ENCODE results near the gene OR52N5.

Gene OR52N5

DNA sequence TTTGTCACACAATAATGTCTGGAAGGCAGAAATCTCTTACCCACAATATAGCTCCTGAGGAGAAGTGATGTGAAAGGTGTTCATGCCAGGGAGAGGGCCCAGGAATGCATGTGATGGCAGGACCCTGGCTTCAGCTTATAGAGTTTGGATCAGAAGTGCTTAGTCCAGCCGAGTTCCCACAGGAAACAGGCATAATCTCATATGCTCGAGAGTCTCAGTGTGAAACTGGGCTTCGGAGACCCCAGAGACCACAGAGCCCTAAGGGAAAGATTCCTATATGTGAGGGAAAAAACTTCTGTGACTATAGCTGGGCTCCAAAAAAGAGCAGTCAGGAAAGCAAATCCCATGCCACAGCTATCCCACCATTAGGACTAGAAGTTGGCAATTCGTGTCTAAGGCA, at the start of gene OR52N5:
Gene OR52N5 (minus strand): TSS at position 101 of the 400 bp plus-strand sequence. CDS start 4,721 bp downstream, outside the sequence.
- H3K27ac Mint-ChIP-seq = no peak within 1 kb of the TSS

DNA sequence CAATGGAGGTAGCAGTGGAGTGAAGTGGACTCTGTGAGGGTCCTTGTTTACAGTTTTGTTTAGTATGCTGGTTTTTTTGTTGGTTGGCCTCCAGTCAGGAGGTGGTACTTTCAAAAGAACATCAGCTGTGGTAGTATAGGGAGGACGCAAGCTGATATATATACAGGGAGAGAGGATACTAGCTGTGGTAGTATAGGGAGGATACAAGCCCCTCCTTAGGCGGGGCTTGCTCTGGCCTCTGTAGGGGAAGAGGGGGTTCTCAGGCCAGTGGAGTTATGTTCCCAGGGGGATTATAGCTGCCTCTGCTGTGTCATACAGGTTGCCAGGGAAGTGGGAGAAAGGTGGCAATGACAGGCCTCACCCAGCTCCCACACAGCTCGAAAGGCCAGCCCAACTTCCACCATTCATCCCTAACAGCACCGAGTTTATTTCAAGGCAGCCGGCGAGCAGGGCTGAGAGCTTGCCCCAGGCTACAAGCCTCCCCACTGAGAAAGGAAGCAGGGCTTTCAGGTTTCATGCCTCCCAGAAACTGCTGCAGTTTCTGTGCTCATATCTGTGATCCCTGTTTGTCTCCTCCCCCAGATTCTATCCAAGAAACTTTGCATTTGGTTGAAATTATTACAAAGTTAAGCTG, 48.2 kb upstream of the OR52N5 start:
- Mint-ChIP-seq H3K9me3 (no peaks in the 10 kb centered on the region), H3K27ac (no peak overlapping the region), H3K27me3 (ENCODE audit: low read depth) (peaks cover 8% of the 10 kb centered on the region), H3K36me3 (ENCODE audit: low read depth) (no peaks in the 10 kb centered on the region), H3K4me3 (no peak overlapping the region), H3K4me1 (ENCODE audit: low read depth) (no peaks in the 10 kb centered on the region)

More for the DNA sequence above, at the start of gene OR52N5:
- H3K9me3 Mint-ChIP-seq = no peaks in the 10 kb centered on the region
- peaks cover 5% of the 10 kb centered on the region for H3K27me3 Mint-ChIP-seq (ENCODE audit: low read depth)
- no peaks in the 10 kb centered on the region for H3K4me1 Mint-ChIP-seq (ENCODE audit: low read depth)
- H3K4me3 Mint-ChIP-seq = no peak within 1 kb of the TSS
- H3K36me3 Mint-ChIP-seq (ENCODE audit: low read depth) = no peaks in the 10 kb centered on the region

GRCh38 chr11:5818245-5818886, 35.2 kb upstream of the OR52N5 start:
- peaks cover 7% of the 10 kb centered on the region for H3K4me1 Mint-ChIP-seq (ENCODE audit: low read depth)
- no peaks in the 10 kb centered on the region for H3K9me3 Mint-ChIP-seq
- H3K36me3 Mint-ChIP-seq (ENCODE audit: low read depth) = no peaks in the 10 kb centered on the region
- H3K27me3 Mint-ChIP-seq (ENCODE audit: low read depth) = no peaks in the 10 kb centered on the region
- peak overlapping the region; percentile 64 for H3K27ac Mint-ChIP-seq
- peak overlapping the region; percentile 72 for H3K4me3 Mint-ChIP-seq

GRCh38 chr11:5815534-5815933, 32.4 kb upstream of the OR52N5 start:
- no peaks in the 10 kb centered on the region for H3K36me3 Mint-ChIP-seq (ENCODE audit: low read depth)
- H3K4me3 Mint-ChIP-seq = no peak overlapping the region
- no peaks in the 10 kb centered on the region for H3K9me3 Mint-ChIP-seq

DNA sequence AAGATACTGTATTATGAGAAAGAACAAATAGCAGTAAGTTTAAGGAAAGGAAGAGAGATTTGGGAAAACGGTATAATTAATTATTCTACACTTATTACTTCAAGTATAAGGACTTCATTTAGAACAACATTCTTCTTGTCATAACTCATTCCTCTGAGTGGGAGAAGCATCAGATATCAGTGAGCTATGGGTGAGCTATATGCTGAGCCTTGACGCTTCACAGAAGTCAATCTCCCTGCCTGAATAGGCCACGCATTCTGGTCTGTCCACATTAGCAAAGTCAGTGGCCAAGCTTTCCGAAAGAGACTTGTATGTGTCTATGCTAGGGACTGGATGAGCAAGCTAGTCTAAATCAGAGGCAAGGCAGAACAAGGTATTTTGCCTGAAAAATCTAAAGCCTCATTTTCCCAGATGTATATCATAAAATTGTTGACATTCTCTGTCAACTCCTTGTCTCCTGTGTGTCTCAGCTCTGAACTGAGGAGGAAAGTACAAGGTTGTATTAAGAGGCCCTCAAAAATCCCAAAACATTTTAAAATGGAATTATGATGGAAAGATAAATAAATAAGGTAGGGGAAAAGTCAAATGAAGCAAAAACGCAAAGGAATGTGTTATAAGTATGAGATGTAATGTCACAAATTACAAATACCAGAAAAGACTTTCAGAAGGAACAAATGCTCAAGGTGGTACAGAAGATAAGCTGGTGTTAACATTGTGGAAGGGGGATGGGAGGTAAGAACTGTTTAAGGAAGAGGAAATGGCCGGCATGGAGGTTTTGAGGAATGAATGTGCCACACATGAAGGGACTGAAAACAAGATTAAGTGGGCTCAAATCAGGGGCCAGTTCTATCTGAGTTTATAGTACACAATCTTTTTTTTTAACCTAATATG, 27.0 kb upstream of the OR52N5 start:
- Mint-ChIP-seq H3K27ac (no peak overlapping the region), H3K36me3 (ENCODE audit: low read depth) (no peaks in the 10 kb centered on the region), H3K4me1 (ENCODE audit: low read depth) (peaks cover 12% of the 10 kb centered on the region), H3K4me3 (no peak overlapping the region), H3K9me3 (no peaks in the 10 kb centered on the region), H3K27me3 (ENCODE audit: low read depth) (peaks cover 26% of the 10 kb centered on the region)

More at GRCh38 chr11:5815534-5815933, 32.4 kb upstream of the OR52N5 start:
- H3K27me3 Mint-ChIP-seq (ENCODE audit: low read depth) = peaks cover 9% of the 10 kb centered on the region
- H3K4me1 Mint-ChIP-seq (ENCODE audit: low read depth) = peaks cover 7% of the 10 kb centered on the region
- no peak overlapping the region for H3K27ac Mint-ChIP-seq

DNA sequence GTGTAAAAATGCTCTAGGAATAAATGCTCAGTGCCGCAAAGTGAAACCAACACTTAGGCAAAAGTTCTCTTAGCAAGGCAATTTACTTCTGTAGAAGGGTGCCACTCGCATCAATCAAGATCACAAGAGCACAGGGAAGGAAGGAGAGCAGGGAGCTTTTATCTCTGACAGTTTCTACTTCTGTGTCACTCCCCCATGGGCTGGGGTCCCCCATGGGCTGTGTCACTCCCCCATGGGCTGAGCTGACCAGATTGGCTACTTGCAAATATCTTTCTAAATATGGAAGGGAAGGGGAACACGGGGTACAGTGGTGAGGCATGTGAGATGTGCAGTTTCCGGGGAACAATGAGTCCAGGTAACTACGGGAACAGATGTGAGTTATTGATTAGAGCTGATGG, 26.0 kb upstream of the OR52N5 start:
- Mint-ChIP-seq H3K9me3 (peaks cover 4% of the 10 kb centered on the region), H3K27ac (peak overlapping the region; percentile 27), H3K4me1 (ENCODE audit: low read depth) (peaks cover 12% of the 10 kb centered on the region), H3K4me3 (peak overlapping the region; percentile 83), H3K36me3 (ENCODE audit: low read depth) (no peaks in the 10 kb centered on the region), H3K27me3 (ENCODE audit: low read depth) (peaks cover 30% of the 10 kb centered on the region)

DNA sequence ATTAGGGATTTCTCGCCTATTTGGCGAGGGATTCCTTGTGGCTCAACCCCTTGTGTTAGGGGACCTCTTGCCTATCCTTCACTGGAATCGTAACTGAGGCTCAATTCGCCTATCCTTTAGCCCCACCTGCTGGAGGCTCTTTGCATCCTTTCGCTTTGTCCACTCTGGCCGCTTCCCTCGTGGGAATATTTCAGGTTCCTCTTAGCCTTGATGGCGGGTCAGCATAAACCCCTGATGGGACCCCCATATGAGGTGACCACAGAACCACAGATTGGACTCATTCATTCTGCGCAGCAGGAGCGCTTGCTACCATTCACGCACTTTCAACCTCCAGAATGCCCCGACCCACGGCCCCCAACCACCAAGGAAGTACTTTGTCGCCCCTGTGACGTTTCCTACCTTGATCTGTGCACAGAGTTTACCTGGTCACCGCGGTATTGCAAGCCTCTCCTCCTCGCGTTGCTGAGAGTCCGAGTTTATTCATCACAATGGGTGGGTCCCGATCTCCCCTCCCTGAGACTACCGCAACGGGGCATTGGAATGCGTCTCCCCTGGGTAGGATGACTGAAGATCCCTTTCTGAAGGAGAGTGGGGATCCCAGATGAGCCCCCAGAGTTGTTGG, 25.5 kb upstream of the OR52N5 start, which contains the start of gene OR52N2:
Gene OR52N2 (plus strand): TSS at position 425 of the 622 bp plus-strand sequence. CDS start 11,412 bp downstream, outside the sequence.
- no peaks in the 10 kb centered on the region for H3K36me3 Mint-ChIP-seq (ENCODE audit: low read depth)
- peak within 1 kb of the TSS; percentile 83 for H3K4me3 Mint-ChIP-seq

GRCh38 chr11:5807580-5807979, 24.4 kb upstream of the OR52N5 start:
- H3K9me3 Mint-ChIP-seq = peaks cover 6% of the 10 kb centered on the region
- no peaks in the 10 kb centered on the region for H3K36me3 Mint-ChIP-seq (ENCODE audit: low read depth)
- no peak overlapping the region for H3K27ac Mint-ChIP-seq
- no peak overlapping the region for H3K4me3 Mint-ChIP-seq
- peaks cover 40% of the 10 kb centered on the region for H3K27me3 Mint-ChIP-seq (ENCODE audit: low read depth)
- peaks cover 12% of the 10 kb centered on the region for H3K4me1 Mint-ChIP-seq (ENCODE audit: low read depth)

More for the DNA sequence above, 25.5 kb upstream of the OR52N5 start, which contains the start of gene OR52N2:
- peak within 1 kb of the TSS; percentile 27 for H3K27ac Mint-ChIP-seq
- peaks cover 31% of the 10 kb centered on the region for H3K27me3 Mint-ChIP-seq (ENCODE audit: low read depth)
- peaks cover 6% of the 10 kb centered on the region for H3K9me3 Mint-ChIP-seq
- peaks cover 12% of the 10 kb centered on the region for H3K4me1 Mint-ChIP-seq (ENCODE audit: low read depth)

DNA sequence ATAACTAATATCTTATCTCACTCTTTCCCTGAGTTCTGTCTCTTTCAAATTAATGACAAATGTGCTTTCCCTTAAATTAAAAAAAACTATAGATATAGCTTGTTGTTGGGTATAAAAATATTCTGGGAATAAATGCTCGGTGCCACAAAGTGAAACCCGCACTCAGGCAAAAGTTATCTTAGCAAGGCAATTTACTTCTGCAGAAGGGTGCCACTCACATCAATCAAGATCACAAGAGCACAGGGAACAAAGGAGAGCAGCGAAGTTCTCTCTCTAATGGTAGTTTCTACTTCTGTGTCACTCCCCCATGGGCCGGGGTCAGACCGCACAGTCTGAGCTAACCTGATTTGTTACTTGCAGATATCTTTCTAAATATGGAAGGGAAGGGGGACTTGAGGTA, 20.8 kb upstream of the OR52N5 start:
- H3K4me3 Mint-ChIP-seq = no peak overlapping the region
- H3K4me1 Mint-ChIP-seq (ENCODE audit: low read depth) = peaks cover 6% of the 10 kb centered on the region
- peaks cover 20% of the 10 kb centered on the region for H3K27me3 Mint-ChIP-seq (ENCODE audit: low read depth)
- no peak overlapping the region for H3K27ac Mint-ChIP-seq
- peaks cover 6% of the 10 kb centered on the region for H3K9me3 Mint-ChIP-seq
- no peaks in the 10 kb centered on the region for H3K36me3 Mint-ChIP-seq (ENCODE audit: low read depth)

DNA sequence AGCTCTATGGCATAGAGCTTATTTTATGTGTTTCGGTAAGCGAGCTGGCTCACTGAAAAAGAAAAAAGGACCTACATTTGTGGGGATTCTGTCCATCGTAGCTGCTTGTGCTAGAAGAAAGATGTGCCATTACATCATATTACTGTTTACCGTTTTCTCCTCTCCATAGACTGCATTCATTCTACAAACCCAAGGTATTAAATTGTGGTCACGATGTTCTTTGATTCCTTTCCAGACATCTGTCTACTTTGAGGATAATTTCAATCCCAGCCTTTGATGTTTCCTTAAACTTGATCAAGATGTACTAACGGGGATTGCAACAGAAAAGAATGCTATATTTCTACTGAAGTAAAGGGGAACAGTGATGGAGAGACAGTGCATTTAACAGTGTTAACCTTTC, 13.4 kb upstream of the OR52N5 start:
- H3K27me3 Mint-ChIP-seq (ENCODE audit: low read depth) = peaks cover 1% of the 10 kb centered on the region
- no peak overlapping the region for H3K27ac Mint-ChIP-seq
- no peaks in the 10 kb centered on the region for H3K9me3 Mint-ChIP-seq
- no peaks in the 10 kb centered on the region for H3K36me3 Mint-ChIP-seq (ENCODE audit: low read depth)
- H3K4me1 Mint-ChIP-seq (ENCODE audit: low read depth) = no peaks in the 10 kb centered on the region
- H3K4me3 Mint-ChIP-seq = no peak overlapping the region

GRCh38 chr11:5791165-5791564, 8.0 kb upstream of the OR52N5 start, which contains the start of gene OR52N1:
Gene OR52N1, minus strand, starts transcription at chr11:5791265. Its CDS starts 2,449 bp downstream, at chr11:5788816.
- Mint-ChIP-seq H3K4me1 (ENCODE audit: low read depth) (no peaks in the 10 kb centered on the region), H3K27me3 (ENCODE audit: low read depth) (peaks cover 10% of the 10 kb centered on the region), H3K36me3 (ENCODE audit: low read depth) (no peaks in the 10 kb centered on the region), H3K27ac (no peak within 1 kb of the TSS), H3K4me3 (no peak within 1 kb of the TSS), H3K9me3 (no peaks in the 10 kb centered on the region)

DNA sequence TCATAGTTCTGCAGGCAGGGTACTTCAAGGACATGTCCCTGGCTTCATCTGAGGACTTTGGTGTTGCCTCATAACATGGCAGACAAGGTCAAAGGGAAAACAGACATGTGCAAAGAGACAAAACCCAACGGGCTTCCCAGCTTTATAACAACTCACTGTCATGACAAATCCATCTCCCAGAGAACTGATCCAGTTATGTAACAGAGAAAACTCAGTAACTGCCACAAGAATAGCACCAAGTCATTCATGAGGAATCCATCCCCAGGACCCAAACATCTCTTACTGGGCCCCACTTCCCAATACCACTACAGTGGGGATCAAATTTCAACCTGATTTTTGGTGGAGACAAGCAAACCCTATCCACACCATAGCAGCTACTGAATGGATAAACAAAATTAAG, 16.1 kb downstream of the OR52N5 start:
- H3K27ac Mint-ChIP-seq = no peak overlapping the region

GRCh38 chr11:5753943-5754342, 29.2 kb downstream of the OR52N5 start, which contains the start of gene OR52N4:
Gene OR52N4, plus strand, starts transcription at chr11:5754243. Its CDS starts 498 bp downstream, at chr11:5754741.
- Mint-ChIP-seq H3K4me1 (ENCODE audit: low read depth) (no peaks in the 10 kb centered on the region), H3K4me3 (no peak within 1 kb of the TSS), H3K36me3 (ENCODE audit: low read depth) (no peaks in the 10 kb centered on the region), H3K27me3 (ENCODE audit: low read depth) (peaks cover 3% of the 10 kb centered on the region), H3K9me3 (no peaks in the 10 kb centered on the region), H3K27ac (no peak within 1 kb of the TSS)

More for the DNA sequence above, 16.1 kb downstream of the OR52N5 start:
- no peaks in the 10 kb centered on the region for H3K27me3 Mint-ChIP-seq (ENCODE audit: low read depth)
- H3K36me3 Mint-ChIP-seq (ENCODE audit: low read depth) = no peaks in the 10 kb centered on the region
- no peaks in the 10 kb centered on the region for H3K9me3 Mint-ChIP-seq
- no peaks in the 10 kb centered on the region for H3K4me1 Mint-ChIP-seq (ENCODE audit: low read depth)
- H3K4me3 Mint-ChIP-seq = no peak overlapping the region

DNA sequence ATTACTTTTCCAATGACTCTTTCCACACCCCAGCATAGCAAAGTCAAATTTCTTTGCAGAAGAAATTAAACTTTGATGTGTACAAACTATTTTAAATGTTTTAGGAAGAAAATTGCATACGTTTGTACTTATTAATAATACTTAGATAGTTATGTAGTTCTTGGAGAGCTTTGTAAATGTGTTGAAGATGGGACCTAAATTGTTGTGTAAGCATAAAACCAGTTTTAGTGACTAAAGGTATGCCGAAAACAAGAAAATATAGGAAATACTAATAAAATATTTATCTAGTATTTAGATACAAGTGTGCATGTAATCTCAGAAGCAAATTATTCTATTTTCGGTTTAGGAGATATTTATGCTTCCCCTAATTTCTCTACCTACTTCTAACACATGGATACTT, 33.3 kb downstream of the OR52N5 start:
- Mint-ChIP-seq H3K36me3 (ENCODE audit: low read depth) (no peaks in the 10 kb centered on the region), H3K4me1 (ENCODE audit: low read depth) (no peaks in the 10 kb centered on the region), H3K27ac (no peak overlapping the region), H3K4me3 (no peak overlapping the region), H3K9me3 (no peaks in the 10 kb centered on the region), H3K27me3 (ENCODE audit: low read depth) (no peaks in the 10 kb centered on the region)
